Astrocyte of the cerebellum (primary cell): ENCODE data around the gene DACH1.

Source experiments
- DNase-seq: peaks from one replicate; pipeline ENCODE4 v3.0.0-alpha.2; 2011; ENCODE audit warnings: low read depth
- H3K4me3 ChIP-seq: 2 replicates; pipeline ENCODE4 v1.5.1; 2011; ENCODE audit warnings: mild to moderate bottlenecking, low read depth, low read length, moderate library complexity
- CTCF ChIP-seq: IDR thresholded peaks from 2 replicates; pipeline ENCODE4 v1.5.1; 2012; ENCODE audit warnings: low read length, low read depth, moderate library complexity, mild to moderate bottlenecking; ENCODE audit errors: missing control alignments
- in situ Hi-C: cut with HindIII; loops from 2 replicates; pipeline ENCODE4 v1.10.0; 2017; ENCODE audit warnings: low sequenced_read_pairs

Gene DACH1

GRCh38 chr13:71430681-71431080, 436.3 kb downstream of the DACH1 start:
- in situ Hi-C loops, result no loop called here
- H3K4me3 ChIP-seq, result no peak overlapping the region
- DNase-seq, result no peak
- no peak for TF ChIP-seq CTCF

GRCh38 chr13:71417205-71417604, 449.8 kb downstream of the DACH1 start:
- in situ Hi-C loops, result no loop called here
- no peak for TF ChIP-seq CTCF
- DNase-seq, result no peak
- no peak overlapping the region for H3K4me3 ChIP-seq

GRCh38 chr13:71412231-71412630, 454.8 kb downstream of the DACH1 start:
- no peak for TF ChIP-seq CTCF
- in situ Hi-C loops, result no loop called here
- H3K4me3 ChIP-seq, result no peak overlapping the region
- DNase-seq, result peak; percentile 20

GRCh38 chr13:71408416-71408815, 458.6 kb downstream of the DACH1 start:
- no peak for TF ChIP-seq CTCF
- no peak for DNase-seq
- in situ Hi-C loops, result no loop called here
- H3K4me3 ChIP-seq, result no peak overlapping the region

GRCh38 chr13:71399631-71400215, 467.3 kb downstream of the DACH1 start:
- in situ Hi-C loops, result no loop called here
- no peak for TF ChIP-seq CTCF
- no peak for DNase-seq
- H3K4me3 ChIP-seq, result no peak overlapping the region

GRCh38 chr13:71396149-71396548, 470.9 kb downstream of the DACH1 start:
- no peak overlapping the region for H3K4me3 ChIP-seq
- no peak for DNase-seq
- in situ Hi-C loops, result no loop called here

More at GRCh38 chr13:71396149-71396548, 470.9 kb downstream of the DACH1 start:
- TF ChIP-seq CTCF, result no peak
